Breast epithelium (tissue), 3 donors: ENCODE data around the gene HNRNPA3.

Experiments used
- POLR2A ChIP-seq: fragments of 450-650 bp; IDR thresholded peaks from one replicate; pipeline ENCODE4 v1.6.1; 2016; ENCODE audit warnings: antibody characterized with exemption, mild to moderate bottlenecking, moderate library complexity
- POLR2AphosphoS5 ChIP-seq, 3 donors: sonication (generic); formaldehyde crosslinking; IDR thresholded peaks; one replicate each; pipeline ENCODE4 v1.6.1; 2017; ENCODE audit warnings: antibody characterized with exemption in 3 of 3
- TF ChIP-seq, protein P1 (sequence below), 3 donors: fragments of 450-650 bp; IDR thresholded peaks; one replicate each; pipeline ENCODE4 v1.5.1; 2016 to 2017; ENCODE audit warnings: antibody characterized with exemption in 3 of 3, mild to moderate bottlenecking in 3 of 3, moderate library complexity in 3 of 3

DNA sequence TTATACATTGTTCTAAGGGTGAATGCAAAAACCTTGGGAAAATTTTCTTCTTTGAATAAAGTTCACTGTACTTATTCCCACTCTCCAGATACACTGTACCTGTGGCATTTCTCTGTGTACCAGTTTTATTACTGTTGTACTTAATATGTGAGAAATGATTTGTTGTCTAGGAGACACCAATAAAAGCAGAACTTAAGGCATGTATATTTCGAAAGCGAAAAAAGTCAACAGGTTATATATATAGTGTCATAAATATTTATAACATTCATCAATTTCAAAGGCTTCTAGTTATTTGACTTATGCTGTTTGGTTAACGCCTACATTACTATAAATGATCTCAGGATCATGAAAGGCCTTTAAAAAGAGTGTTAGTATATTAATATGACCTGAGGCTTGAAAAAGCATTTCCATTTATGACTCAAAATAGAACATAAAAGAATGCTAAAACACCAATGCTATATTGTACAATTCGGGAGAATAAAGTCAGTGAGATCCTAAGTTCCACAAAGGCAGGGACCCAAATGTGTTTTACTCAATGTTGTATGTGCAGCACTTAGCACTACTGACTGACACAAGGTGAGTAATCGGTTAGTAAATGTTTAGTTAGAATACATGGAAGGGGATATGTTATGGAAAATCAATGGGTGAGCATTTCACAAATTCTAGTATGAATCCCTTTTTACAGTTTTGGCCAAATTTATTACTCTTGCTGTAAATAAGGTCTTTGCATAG lies 32.2 kb upstream of the HNRNPA3 start:
- TF ChIP-seq, protein P1, sequence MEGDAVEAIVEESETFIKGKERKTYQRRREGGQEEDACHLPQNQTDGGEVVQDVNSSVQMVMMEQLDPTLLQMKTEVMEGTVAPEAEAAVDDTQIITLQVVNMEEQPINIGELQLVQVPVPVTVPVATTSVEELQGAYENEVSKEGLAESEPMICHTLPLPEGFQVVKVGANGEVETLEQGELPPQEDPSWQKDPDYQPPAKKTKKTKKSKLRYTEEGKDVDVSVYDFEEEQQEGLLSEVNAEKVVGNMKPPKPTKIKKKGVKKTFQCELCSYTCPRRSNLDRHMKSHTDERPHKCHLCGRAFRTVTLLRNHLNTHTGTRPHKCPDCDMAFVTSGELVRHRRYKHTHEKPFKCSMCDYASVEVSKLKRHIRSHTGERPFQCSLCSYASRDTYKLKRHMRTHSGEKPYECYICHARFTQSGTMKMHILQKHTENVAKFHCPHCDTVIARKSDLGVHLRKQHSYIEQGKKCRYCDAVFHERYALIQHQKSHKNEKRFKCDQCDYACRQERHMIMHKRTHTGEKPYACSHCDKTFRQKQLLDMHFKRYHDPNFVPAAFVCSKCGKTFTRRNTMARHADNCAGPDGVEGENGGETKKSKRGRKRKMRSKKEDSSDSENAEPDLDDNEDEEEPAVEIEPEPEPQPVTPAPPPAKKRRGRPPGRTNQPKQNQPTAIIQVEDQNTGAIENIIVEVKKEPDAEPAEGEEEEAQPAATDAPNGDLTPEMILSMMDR (IDR thresholded peaks at IDR 0.05), result no peak
- TF ChIP-seq POLR2A, result no peak
- no peak for TF ChIP-seq POLR2AphosphoS5 (IDR thresholded peaks at IDR 0.05)
